Breast epithelium (tissue), 4 donors: ENCODE results near the gene MICAL2. TPM values are rescaled to one million over a fixed set of nuclear protein-coding genes. Genes with fewer than 3 reads are reported as not detected.

Source experiments
- DNase-seq, 2 donors: peaks; one replicate each; pipeline ENCODE4 v3.0.0-alpha.2; 2019; ENCODE audit warnings: low spot score in 2 of 2
- H3K27ac ChIP-seq, 2 donors: fragments of 200-600 bp; sonication (generic) in 1 of 2; one replicate each; pipeline ENCODE4 v1.5.1; 2016 to 2019; ENCODE audit warnings: mild to moderate bottlenecking in 1 of 2
- H3K27me3 ChIP-seq, 2 donors: fragments of 200-600 bp; sonication (generic) in 1 of 2; one replicate each; pipeline versions ENCODE4 v1.5.1 to v1.6.0; 2017 to 2019; ENCODE audit warnings: control low read depth in 1 of 2, mild to moderate bottlenecking in 1 of 2
- H3K36me3 ChIP-seq: fragments of 200-600 bp; one replicate; pipeline ENCODE4 v1.5.1; 2019
- H3K4me1 ChIP-seq, 2 donors: fragments of 200-600 bp; sonication (generic); one replicate each; pipeline ENCODE4 v1.5.1; 2016 to 2019; ENCODE audit warnings: control low read depth in 1 of 2
- H3K4me3 ChIP-seq, 3 donors: fragments of 200-600 bp; sonication (generic); 1 replicate in 2 of 3; 2 replicates in 1 of 3; pipeline ENCODE4 v1.5.1; 2016 to 2019; ENCODE audit warnings: mild to moderate bottlenecking in 3 of 3, moderate library complexity in 2 of 3
- H3K9me3 ChIP-seq, 2 donors: fragments of 200-600 bp; sonication (generic) in 1 of 2; one replicate each; pipeline ENCODE4 v1.5.1; 2016 to 2019; ENCODE audit warnings: control low read depth in 1 of 2
- POLR2A ChIP-seq: fragments of 450-650 bp; IDR thresholded peaks from one replicate; pipeline ENCODE4 v1.6.1; 2016; ENCODE audit warnings: antibody characterized with exemption, mild to moderate bottlenecking, moderate library complexity
- POLR2AphosphoS5 ChIP-seq, 3 donors: sonication (generic); formaldehyde crosslinking; IDR thresholded peaks; one replicate each; pipeline ENCODE4 v1.6.1; 2017; ENCODE audit warnings: antibody characterized with exemption in 3 of 3
- intact Hi-C: fragments of 100-400 bp; cut with DNase I; formaldehyde crosslinking; loops from one replicate; pipeline ENCODE4 v1.15.1; 2023; ENCODE audit warnings: low total_unique reads
- total RNA-seq, 3 donors: library from RNA; depleted of rRNA; stranded (reverse); fragments of >200 nt; gene quantifications; one replicate each; pipeline ENCODE4 v1.1.0, GENCODE V29; 2016
- TF ChIP-seq, protein P1 (sequence below), 3 donors: fragments of 450-650 bp; IDR thresholded peaks; one replicate each; pipeline ENCODE4 v1.5.1; 2016 to 2017; ENCODE audit warnings: antibody characterized with exemption in 3 of 3, mild to moderate bottlenecking in 3 of 3, moderate library complexity in 3 of 3

The MICAL2 gene
- total RNA-seq, 3 donors from 2014 or later = 30.9 to 52.4 (median 38.6) TPM

DNA sequence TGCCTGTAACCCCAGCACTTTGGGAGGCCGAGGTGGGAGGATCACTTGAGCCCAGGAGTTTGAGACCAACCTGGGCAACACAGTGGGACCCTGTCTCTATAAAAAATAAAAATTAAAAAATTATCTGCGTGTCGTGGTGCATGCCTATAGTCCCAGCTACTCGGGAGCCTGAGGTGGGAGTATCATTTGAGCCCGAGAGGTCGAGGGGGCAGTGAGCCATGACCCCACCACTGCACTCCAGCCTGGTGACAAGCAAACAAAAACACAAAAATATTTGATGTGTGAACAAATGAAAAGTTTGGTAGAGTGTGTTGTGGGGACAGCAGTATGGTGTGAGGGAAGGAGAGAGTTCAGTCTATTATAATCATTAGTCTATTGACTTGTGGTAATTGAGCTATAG lies 176.2 kb downstream of the MICAL2 start:
- no peaks in the 10 kb centered on the region for H3K4me1 ChIP-seq
- H3K27me3 ChIP-seq = no peaks in the 10 kb centered on the region
- no peak for TF ChIP-seq POLR2AphosphoS5 (IDR thresholded peaks at IDR 0.05)
- TF ChIP-seq, protein P1, sequence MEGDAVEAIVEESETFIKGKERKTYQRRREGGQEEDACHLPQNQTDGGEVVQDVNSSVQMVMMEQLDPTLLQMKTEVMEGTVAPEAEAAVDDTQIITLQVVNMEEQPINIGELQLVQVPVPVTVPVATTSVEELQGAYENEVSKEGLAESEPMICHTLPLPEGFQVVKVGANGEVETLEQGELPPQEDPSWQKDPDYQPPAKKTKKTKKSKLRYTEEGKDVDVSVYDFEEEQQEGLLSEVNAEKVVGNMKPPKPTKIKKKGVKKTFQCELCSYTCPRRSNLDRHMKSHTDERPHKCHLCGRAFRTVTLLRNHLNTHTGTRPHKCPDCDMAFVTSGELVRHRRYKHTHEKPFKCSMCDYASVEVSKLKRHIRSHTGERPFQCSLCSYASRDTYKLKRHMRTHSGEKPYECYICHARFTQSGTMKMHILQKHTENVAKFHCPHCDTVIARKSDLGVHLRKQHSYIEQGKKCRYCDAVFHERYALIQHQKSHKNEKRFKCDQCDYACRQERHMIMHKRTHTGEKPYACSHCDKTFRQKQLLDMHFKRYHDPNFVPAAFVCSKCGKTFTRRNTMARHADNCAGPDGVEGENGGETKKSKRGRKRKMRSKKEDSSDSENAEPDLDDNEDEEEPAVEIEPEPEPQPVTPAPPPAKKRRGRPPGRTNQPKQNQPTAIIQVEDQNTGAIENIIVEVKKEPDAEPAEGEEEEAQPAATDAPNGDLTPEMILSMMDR (IDR thresholded peaks at IDR 0.05) = no peak
- TF ChIP-seq POLR2A = no peak
- H3K27ac ChIP-seq = peak overlapping the region; percentile 54 to 87
- no peaks in the 10 kb centered on the region for H3K9me3 ChIP-seq
- H3K4me3 ChIP-seq = no peak overlapping the region
- no peak for DNase-seq
- no peaks in the 10 kb centered on the region for H3K36me3 ChIP-seq
- intact Hi-C loops = no loop called here

DNA sequence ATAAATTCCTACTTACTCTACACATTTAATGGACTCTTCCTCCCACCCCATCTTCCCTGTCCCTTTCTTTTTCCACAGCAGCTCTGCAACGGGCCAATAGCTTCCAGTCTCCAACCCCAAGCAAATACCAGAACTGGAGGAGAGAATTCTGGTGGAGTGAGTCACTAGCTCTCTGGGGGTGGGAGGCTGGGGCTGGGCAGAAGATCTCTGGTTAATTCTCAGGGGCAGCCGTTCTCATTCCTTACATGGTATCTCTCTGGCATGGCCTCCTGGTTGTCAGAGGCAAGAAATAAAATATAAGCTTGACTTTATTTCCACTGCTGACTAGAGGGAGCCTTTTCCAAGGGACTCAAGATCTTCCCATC lies 176.6 kb downstream of the MICAL2 start:
- no peaks in the 10 kb centered on the region for H3K4me1 ChIP-seq
- no peak for DNase-seq
- TF ChIP-seq POLR2AphosphoS5 (IDR thresholded peaks at IDR 0.05) = no peak
- TF ChIP-seq POLR2A = no peak
- TF ChIP-seq, protein P1 (IDR thresholded peaks at IDR 0.05) = no peak

DNA sequence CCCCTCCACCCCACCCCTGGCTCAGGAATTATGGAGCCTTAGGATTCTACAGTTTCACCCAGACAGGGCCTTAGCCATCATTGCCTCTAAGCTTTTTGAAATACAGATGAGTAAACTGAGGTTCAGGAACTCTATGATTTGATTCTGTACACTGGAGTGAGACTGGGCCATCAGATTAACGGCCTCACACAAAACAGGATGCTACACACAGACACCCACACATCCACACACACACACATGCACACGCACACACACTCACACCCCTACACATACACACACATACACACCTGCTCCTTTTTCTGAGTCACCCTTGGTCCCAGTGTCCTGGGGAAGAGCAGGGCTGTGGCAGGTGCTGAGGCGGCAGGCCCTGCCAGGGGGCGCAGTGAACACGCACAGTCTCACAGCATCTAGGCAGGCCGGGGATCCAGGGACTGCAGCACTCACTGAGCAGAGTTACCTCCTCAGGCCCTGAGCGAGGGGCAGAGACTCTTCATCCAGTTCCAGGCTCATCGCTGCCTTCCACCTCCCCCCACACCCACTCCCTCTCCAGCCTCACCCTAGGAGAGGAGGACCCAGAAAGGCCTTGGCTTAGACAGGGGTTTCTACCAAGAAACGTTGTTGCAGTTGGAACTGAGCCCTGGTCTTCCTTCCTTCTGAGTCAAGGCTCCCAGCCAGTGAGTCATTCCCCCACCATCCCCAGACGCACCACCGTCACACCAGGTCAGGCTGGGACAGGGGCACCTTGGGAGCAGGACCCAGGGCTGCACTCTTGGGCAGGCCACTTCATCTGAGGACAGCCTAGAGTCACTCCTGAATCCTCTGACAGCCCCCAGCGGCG lies 177.2 kb downstream of the MICAL2 start:
- intact Hi-C loops = no loop called here
- Histone ChIP-seq H3K27ac (peak overlapping the region; percentile 54 to 87), H3K27me3 (no peaks in the 10 kb centered on the region), H3K36me3 (no peaks in the 10 kb centered on the region), H3K4me3 (no peak overlapping the region), H3K4me1 (no peaks in the 10 kb centered on the region), H3K9me3 (no peaks in the 10 kb centered on the region)
- TF ChIP-seq, protein P1 (IDR thresholded peaks at IDR 0.05) = no peak
- TF ChIP-seq POLR2AphosphoS5 (IDR thresholded peaks at IDR 0.05) = no peak
- TF ChIP-seq POLR2A = no peak
- no peak for DNase-seq

More for the DNA sequence above, 176.6 kb downstream of the MICAL2 start:
- no peaks in the 10 kb centered on the region for H3K27me3 ChIP-seq
- peak overlapping the region; percentile 54 to 87 for H3K27ac ChIP-seq
- H3K4me3 ChIP-seq = no peak overlapping the region
- no peaks in the 10 kb centered on the region for H3K9me3 ChIP-seq
- H3K36me3 ChIP-seq = no peaks in the 10 kb centered on the region
- intact Hi-C loops = no loop called here

DNA sequence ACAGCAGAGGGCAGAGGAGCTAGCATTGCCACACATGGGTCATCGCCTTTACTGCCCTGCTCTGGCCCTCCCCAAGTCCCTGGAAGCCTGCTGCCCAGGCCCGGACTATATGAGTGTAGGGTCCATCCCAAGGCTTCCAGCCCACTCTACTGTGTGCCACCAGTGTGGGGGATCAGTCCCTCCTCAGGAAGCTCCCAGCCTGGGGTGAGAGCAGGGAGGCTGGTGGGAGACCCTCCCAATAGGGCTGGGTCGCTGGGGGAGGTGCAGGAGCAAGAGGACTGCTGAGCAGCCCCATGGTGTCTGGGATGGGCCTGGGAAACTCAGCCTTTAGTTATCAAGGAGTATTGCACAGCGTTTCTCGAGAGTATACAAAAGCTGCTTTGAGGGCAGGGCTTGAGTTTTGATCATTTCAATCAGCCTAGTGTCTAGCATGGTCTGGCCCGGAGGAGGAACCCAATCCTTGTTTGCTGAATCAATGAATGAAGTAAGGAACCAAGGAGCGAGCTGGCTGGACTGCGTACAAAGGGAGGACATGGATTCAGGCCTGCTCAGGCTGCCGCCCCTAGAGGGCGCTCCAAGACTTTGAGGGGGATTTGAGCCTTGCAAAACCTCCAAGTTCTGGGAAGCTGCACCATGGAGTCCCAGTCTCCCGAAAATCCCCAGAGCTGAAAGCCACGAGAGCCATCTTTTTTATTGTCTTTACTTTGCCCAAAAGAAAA lies 178.0 kb downstream of the MICAL2 start:
- peak; percentile 58 to 71 for DNase-seq
- H3K9me3 ChIP-seq = no peaks in the 10 kb centered on the region
- H3K27me3 ChIP-seq = no peaks in the 10 kb centered on the region
- TF ChIP-seq, protein P1 (IDR thresholded peaks at IDR 0.05) = peak; percentile 5 to 74 (median 58)
- no peak for TF ChIP-seq POLR2A
- H3K4me1 ChIP-seq = no peaks in the 10 kb centered on the region
- peak overlapping the region; percentile 54 to 87 for H3K27ac ChIP-seq
- intact Hi-C loops = no loop called here
- H3K36me3 ChIP-seq = no peaks in the 10 kb centered on the region
- no peak overlapping the region for H3K4me3 ChIP-seq
